ENCODE results near the gene OR51V1. TPM values are rescaled to one million over a fixed set of nuclear protein-coding genes. Genes with fewer than 3 reads are reported as not detected.

The OR51V1 gene
- total RNA-seq, 1 donor from 2014 or later = not detected

DNA sequence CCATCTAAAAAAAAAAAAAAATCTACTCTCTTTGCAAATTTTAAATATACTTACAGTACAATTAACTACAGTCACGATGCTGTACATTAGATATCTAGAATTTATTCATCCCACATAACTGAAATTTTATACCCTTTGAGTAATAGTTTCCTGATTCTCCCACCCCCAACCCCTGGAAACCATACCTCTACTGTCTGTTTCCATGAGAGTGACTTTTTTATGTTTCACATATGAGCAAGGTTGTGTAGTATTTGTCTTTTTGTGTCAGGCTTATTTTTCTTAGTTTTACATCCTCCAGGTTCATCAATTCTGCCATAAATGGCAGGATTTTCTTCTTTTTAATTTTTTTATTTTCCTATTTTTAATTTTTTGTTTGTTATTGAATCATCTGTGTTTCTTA, 23.2 kb upstream of the OR51V1 start:
- TF ChIP-seq, protein P1, sequence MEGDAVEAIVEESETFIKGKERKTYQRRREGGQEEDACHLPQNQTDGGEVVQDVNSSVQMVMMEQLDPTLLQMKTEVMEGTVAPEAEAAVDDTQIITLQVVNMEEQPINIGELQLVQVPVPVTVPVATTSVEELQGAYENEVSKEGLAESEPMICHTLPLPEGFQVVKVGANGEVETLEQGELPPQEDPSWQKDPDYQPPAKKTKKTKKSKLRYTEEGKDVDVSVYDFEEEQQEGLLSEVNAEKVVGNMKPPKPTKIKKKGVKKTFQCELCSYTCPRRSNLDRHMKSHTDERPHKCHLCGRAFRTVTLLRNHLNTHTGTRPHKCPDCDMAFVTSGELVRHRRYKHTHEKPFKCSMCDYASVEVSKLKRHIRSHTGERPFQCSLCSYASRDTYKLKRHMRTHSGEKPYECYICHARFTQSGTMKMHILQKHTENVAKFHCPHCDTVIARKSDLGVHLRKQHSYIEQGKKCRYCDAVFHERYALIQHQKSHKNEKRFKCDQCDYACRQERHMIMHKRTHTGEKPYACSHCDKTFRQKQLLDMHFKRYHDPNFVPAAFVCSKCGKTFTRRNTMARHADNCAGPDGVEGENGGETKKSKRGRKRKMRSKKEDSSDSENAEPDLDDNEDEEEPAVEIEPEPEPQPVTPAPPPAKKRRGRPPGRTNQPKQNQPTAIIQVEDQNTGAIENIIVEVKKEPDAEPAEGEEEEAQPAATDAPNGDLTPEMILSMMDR (IDR thresholded peaks at IDR 0.05; ENCODE audit: unreplicated experiment) = no peak
- Mint-ChIP-seq H3K27ac (ENCODE audit: unreplicated experiment) (no peak overlapping the region), H3K27me3 (ENCODE audit: unreplicated experiment) (peaks cover 2% of the 10 kb centered on the region), H3K9me3 (ENCODE audit: unreplicated experiment) (no peaks in the 10 kb centered on the region), H3K36me3 (ENCODE audit: low read depth, unreplicated experiment) (peaks cover 3% of the 10 kb centered on the region), H3K4me3 (ENCODE audit: unreplicated experiment) (no peak overlapping the region), H3K4me1 (ENCODE audit: unreplicated experiment) (peaks cover 8% of the 10 kb centered on the region)
- no peak for DNase-seq (ENCODE audit: low spot score)

DNA sequence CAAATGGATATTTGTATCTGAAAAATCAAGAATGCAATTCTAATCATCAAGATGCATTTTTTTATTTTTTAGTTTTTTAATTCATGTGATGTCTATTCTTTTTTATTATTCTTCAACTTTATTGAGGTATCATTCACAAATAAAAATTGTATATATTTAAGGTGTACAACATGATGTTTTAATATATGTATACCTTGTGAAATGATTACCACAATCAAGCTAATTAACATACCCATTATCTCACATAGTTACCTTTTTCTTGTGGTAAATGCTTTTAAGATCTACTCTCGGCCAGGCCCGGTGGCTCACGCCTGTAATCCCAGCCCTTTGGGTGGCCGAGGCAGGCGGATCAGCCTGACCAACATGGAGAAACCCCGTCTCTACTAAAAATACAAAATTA, 22.7 kb upstream of the OR51V1 start:
- H3K27ac Mint-ChIP-seq (ENCODE audit: unreplicated experiment) = no peak overlapping the region
- no peak for DNase-seq (ENCODE audit: low spot score)
- H3K4me3 Mint-ChIP-seq (ENCODE audit: unreplicated experiment) = no peak overlapping the region
- H3K27me3 Mint-ChIP-seq (ENCODE audit: unreplicated experiment) = peaks cover 2% of the 10 kb centered on the region
- H3K9me3 Mint-ChIP-seq (ENCODE audit: unreplicated experiment) = no peaks in the 10 kb centered on the region
- peaks cover 3% of the 10 kb centered on the region for H3K36me3 Mint-ChIP-seq (ENCODE audit: low read depth, unreplicated experiment)
- H3K4me1 Mint-ChIP-seq (ENCODE audit: unreplicated experiment) = peaks cover 8% of the 10 kb centered on the region
- TF ChIP-seq, protein P1 (IDR thresholded peaks at IDR 0.05; ENCODE audit: unreplicated experiment) = no peak

DNA sequence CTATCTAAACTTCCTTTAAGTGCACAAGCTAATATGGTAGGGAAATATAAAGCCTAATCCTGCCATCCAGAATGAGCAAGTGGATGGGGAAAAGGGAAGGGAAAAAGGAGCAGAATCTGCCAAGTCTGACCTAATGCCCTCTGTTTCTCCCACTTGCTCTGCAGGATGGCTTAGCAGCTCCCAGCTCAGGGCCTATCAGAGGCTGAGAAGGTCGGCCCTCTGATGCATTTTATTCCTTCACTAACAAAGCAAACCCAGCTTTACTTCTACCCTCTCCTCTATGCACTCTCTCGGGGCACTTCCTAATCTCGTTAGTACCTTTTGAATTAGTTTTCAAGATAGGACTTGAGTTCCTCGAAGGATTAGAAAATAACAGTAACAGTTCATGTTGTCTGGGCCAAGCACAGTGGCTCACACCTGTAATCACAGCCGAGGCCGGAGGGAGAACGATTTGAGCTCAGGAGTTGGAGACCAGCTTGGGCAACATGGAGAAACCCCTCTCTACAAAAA, 9.9 kb upstream of the OR51V1 start:
- DNase-seq (ENCODE audit: low spot score) = no peak
- H3K27me3 Mint-ChIP-seq (ENCODE audit: unreplicated experiment) = peaks cover under 1% of the 10 kb centered on the region
- no peaks in the 10 kb centered on the region for H3K36me3 Mint-ChIP-seq (ENCODE audit: low read depth, unreplicated experiment)
- no peak overlapping the region for H3K4me3 Mint-ChIP-seq (ENCODE audit: unreplicated experiment)
- H3K27ac Mint-ChIP-seq (ENCODE audit: unreplicated experiment) = no peak overlapping the region
- no peaks in the 10 kb centered on the region for H3K4me1 Mint-ChIP-seq (ENCODE audit: unreplicated experiment)
- TF ChIP-seq, protein P1 (IDR thresholded peaks at IDR 0.05; ENCODE audit: unreplicated experiment) = no peak
- no peaks in the 10 kb centered on the region for H3K9me3 Mint-ChIP-seq (ENCODE audit: unreplicated experiment)

DNA sequence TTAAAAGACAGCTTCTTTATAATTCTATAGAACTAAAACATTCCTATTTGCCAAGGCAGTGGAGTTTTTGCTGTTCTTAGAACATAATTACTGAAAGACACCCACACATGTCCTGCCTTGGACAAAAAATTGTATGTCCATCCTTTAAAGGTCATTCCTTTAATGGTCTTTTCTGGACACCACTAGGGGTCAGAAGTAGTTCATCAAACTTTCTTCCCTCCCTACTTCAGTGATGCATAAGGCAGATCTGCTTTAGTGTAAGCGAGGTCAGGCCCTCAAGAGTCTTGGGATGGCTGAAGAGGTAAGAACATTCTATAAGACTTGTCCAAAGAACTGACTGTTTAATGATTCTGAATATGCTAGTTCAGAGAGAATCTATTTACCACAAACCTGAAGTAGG, 4.3 kb upstream of the OR51V1 start:
- Mint-ChIP-seq H3K9me3 (ENCODE audit: unreplicated experiment) (no peaks in the 10 kb centered on the region), H3K36me3 (ENCODE audit: low read depth, unreplicated experiment) (no peaks in the 10 kb centered on the region), H3K4me1 (ENCODE audit: unreplicated experiment) (no peaks in the 10 kb centered on the region), H3K4me3 (ENCODE audit: unreplicated experiment) (no peak overlapping the region), H3K27ac (ENCODE audit: unreplicated experiment) (no peak overlapping the region), H3K27me3 (ENCODE audit: unreplicated experiment) (no peaks in the 10 kb centered on the region)
- TF ChIP-seq, protein P1 (IDR thresholded peaks at IDR 0.05; ENCODE audit: unreplicated experiment) = peak; percentile 37
- peak; percentile 16 for DNase-seq (ENCODE audit: low spot score)

DNA sequence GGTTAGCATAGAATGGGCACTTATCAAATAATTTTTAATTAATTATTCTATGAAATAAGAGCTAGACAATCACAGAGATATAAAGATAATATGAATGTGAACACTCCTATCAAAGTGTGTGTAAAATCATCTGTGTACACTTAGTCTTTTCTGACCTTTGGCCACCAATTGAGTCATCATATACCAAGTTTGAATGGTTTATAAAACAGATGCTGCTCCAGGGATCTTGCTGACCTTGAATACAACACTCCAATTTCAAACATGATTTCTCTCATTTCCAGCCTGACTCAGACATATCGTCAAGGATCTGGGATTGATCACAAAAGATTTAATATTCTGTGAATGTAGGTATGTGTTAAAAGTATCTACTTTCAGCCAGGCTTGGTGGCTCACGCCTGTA, 2.9 kb upstream of the OR51V1 start:
- DNase-seq (ENCODE audit: low spot score) = no peak
- TF ChIP-seq, protein P1 (IDR thresholded peaks at IDR 0.05; ENCODE audit: unreplicated experiment) = no peak
- no peaks in the 10 kb centered on the region for H3K36me3 Mint-ChIP-seq (ENCODE audit: low read depth, unreplicated experiment)
- H3K27me3 Mint-ChIP-seq (ENCODE audit: unreplicated experiment) = peaks cover 2% of the 10 kb centered on the region
- no peak overlapping the region for H3K27ac Mint-ChIP-seq (ENCODE audit: unreplicated experiment)
- H3K4me1 Mint-ChIP-seq (ENCODE audit: unreplicated experiment) = no peaks in the 10 kb centered on the region
- no peaks in the 10 kb centered on the region for H3K9me3 Mint-ChIP-seq (ENCODE audit: unreplicated experiment)
- no peak overlapping the region for H3K4me3 Mint-ChIP-seq (ENCODE audit: unreplicated experiment)

Data from endothelial cell (in vitro differentiated cells).